ENCODE results near the gene PHRF1. TPM values are rescaled to one million over a fixed set of nuclear protein-coding genes. Genes with fewer than 3 reads are reported as not detected.

Gene PHRF1
- total RNA-seq, 1 donor from 2014 or later, result 52.3 TPM

- Mint-ChIP-seq H3K4me1 (peaks cover 4% of the 10 kb centered on the region), H3K9me3 (no peaks in the 10 kb centered on the region), H3K27me3 (ENCODE audit: low read depth) (peaks cover 14% of the 10 kb centered on the region), H3K27ac (ENCODE audit: unreplicated experiment) (no peak overlapping the region), H3K4me3 (peak overlapping the region; percentile 59), H3K36me3 (ENCODE audit: low read depth) (no peaks in the 10 kb centered on the region)
- DNase-seq (ENCODE audit: low read depth, low spot score), result no peak
- TF ChIP-seq, protein P1, sequence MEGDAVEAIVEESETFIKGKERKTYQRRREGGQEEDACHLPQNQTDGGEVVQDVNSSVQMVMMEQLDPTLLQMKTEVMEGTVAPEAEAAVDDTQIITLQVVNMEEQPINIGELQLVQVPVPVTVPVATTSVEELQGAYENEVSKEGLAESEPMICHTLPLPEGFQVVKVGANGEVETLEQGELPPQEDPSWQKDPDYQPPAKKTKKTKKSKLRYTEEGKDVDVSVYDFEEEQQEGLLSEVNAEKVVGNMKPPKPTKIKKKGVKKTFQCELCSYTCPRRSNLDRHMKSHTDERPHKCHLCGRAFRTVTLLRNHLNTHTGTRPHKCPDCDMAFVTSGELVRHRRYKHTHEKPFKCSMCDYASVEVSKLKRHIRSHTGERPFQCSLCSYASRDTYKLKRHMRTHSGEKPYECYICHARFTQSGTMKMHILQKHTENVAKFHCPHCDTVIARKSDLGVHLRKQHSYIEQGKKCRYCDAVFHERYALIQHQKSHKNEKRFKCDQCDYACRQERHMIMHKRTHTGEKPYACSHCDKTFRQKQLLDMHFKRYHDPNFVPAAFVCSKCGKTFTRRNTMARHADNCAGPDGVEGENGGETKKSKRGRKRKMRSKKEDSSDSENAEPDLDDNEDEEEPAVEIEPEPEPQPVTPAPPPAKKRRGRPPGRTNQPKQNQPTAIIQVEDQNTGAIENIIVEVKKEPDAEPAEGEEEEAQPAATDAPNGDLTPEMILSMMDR (conservative IDR thresholded peaks at IDR 0.05), result no peak
Measured at GRCh38 chr11:537622-538430, 38.4 kb upstream of the PHRF1 start.

GRCh38 chr11:538431-539051, 37.7 kb upstream of the PHRF1 start:
- no peak overlapping the region for H3K27ac Mint-ChIP-seq (ENCODE audit: unreplicated experiment)
- no peak for DNase-seq (ENCODE audit: low read depth, low spot score)
- TF ChIP-seq, protein P1 (conservative IDR thresholded peaks at IDR 0.05), result no peak
- peaks cover 14% of the 10 kb centered on the region for H3K27me3 Mint-ChIP-seq (ENCODE audit: low read depth)
- H3K36me3 Mint-ChIP-seq (ENCODE audit: low read depth), result no peaks in the 10 kb centered on the region
- H3K4me3 Mint-ChIP-seq, result peak overlapping the region; percentile 59
- H3K4me1 Mint-ChIP-seq, result peaks cover 4% of the 10 kb centered on the region
- no peaks in the 10 kb centered on the region for H3K9me3 Mint-ChIP-seq

DNA sequence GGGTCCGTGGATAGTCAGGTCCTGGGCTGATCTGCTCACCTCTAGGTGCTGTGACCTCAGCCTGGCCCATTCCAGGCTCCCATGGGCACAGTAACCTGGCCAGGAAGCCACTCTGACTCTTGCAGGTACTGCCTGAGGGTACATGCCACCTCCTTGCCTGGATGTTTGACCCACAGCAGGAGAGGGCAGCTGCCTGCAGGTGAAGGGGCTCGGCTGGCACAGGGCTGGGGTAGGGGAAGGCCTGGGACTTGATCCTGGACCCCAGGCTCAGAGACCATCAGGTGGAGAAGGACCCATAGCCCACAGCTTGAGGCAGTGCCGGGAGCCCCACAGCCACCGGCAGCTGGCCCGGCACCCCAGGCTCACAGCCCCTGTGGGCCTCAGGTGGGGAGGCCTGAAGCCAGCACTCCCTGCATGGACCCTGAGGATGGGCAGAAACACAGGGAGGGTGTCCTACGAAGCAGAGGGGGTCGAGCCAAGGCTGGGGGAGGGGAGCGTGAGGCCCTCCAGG, 36.2 kb upstream of the PHRF1 start:
- H3K27ac Mint-ChIP-seq (ENCODE audit: unreplicated experiment), result no peak overlapping the region

DNA sequence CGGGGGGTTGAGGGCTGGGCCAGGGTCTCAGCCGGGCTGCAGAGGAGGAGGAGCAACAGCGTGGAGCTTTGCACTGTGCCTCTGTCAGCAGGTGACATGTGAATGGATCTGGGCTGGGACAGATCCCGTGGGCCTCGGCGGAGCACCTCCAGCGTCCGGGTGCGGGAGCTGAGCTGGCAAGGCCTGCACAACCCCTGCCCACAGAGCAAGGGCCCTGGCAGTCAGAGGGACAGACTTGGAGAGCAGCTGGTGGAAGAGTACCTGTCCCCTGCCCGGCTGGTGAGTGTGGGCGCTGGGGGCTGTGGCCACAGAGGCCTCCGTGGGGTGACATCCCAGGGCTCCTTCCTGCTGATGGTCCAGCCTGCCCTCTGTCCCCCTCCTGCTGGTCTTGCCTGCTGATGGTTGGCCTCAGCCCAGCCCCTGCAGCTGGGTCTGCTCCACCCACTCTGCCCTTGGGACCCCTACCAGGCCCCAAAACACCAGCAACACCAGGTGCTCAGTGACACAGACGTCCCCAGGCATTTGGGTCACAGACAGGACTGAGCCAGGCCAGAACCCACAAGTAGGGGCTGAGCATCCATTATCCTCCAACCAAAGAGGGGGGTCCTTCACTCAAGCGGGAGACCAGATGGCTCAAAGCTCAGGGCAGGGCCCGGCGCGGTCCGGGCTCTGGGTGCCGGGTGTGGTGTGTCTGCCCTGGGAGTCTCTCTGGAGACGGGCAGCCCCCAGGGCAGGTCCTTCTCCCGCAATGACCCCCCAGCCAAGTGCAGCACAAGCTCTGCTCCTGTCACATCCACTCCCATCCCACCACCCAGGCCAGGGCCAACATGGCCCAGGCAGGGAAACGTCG, 35.5 kb upstream of the PHRF1 start:
- H3K4me3 Mint-ChIP-seq, result no peak overlapping the region
- DNase-seq (ENCODE audit: low read depth, low spot score), result no peak
- peaks cover 4% of the 10 kb centered on the region for H3K4me1 Mint-ChIP-seq
- H3K9me3 Mint-ChIP-seq, result no peaks in the 10 kb centered on the region
- TF ChIP-seq, protein P1 (conservative IDR thresholded peaks at IDR 0.05), result no peak
- no peak overlapping the region for H3K27ac Mint-ChIP-seq (ENCODE audit: unreplicated experiment)
- H3K36me3 Mint-ChIP-seq (ENCODE audit: low read depth), result no peaks in the 10 kb centered on the region
- peaks cover 14% of the 10 kb centered on the region for H3K27me3 Mint-ChIP-seq (ENCODE audit: low read depth)

More for the DNA sequence above, 36.2 kb upstream of the PHRF1 start:
- no peak for DNase-seq (ENCODE audit: low read depth, low spot score)
- no peaks in the 10 kb centered on the region for H3K36me3 Mint-ChIP-seq (ENCODE audit: low read depth)
- peaks cover 4% of the 10 kb centered on the region for H3K4me1 Mint-ChIP-seq
- H3K4me3 Mint-ChIP-seq, result no peak overlapping the region
- no peaks in the 10 kb centered on the region for H3K9me3 Mint-ChIP-seq
- H3K27me3 Mint-ChIP-seq (ENCODE audit: low read depth), result peaks cover 14% of the 10 kb centered on the region
- TF ChIP-seq, protein P1 (conservative IDR thresholded peaks at IDR 0.05), result no peak

DNA sequence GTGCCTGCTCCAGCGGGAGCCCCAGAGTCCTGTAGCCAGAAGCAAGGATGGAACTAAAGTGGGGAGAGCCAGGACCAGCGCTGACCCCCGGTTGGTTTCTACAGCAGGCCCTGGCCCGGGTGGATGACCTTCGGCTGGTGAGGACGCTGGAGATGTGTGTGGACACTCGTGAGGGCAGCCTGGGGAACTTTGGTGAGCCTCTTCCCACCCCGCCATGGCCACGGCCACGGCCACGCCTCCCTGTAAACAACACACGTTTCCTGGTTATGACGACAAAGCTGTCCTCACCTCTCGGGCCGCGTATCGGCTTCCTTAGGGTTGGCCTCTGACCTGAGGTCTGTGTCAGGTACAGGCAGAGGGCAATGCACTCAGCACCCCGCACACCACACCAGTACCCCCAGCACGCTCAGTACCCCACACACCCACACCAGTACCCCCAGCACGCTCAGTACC, 34.8 kb upstream of the PHRF1 start:
- H3K9me3 Mint-ChIP-seq, result no peaks in the 10 kb centered on the region
- no peaks in the 10 kb centered on the region for H3K4me1 Mint-ChIP-seq
- H3K36me3 Mint-ChIP-seq (ENCODE audit: low read depth), result no peaks in the 10 kb centered on the region
- TF ChIP-seq, protein P1 (conservative IDR thresholded peaks at IDR 0.05), result no peak
- H3K27ac Mint-ChIP-seq (ENCODE audit: unreplicated experiment), result no peak overlapping the region
- DNase-seq (ENCODE audit: low read depth, low spot score), result no peak
- peaks cover 10% of the 10 kb centered on the region for H3K27me3 Mint-ChIP-seq (ENCODE audit: low read depth)
- no peak overlapping the region for H3K4me3 Mint-ChIP-seq
